ENCODE results near the gene FCER2. TPM values are rescaled to one million over a fixed set of nuclear protein-coding genes. Genes with fewer than 3 reads are reported as not detected.

FCER2 gene
- total RNA-seq, 1 experiment from 2014 or later, result not detected

DNA sequence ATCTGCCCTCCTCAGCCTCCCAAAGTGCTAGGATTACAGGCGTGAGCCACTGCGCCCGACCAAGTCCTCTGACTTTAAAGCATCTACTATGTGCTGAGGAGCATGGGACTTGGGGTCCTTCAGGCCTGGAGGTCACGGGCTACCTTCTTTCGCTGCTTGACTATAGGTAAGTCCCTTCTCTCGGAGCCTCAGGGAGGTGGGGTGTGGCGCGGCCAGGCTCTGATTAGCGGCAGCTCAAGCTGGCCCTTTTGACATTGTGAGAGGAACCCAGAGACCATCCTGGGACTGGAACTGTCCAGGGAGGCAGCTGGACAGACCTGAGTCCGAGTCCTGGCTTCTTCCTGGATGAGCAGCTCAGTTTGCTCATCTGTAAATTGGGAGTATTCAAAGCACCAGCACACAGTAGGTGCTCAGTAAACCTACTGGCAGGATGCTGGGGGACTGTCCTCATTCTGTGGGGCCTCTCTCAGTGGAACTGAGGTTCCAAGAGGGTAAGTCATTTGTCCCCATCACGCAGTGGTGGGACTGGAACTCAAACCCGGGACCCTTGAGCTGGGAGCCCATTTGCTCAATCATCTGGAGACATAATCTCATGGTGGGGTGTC is 780 bp downstream of the FCER2 start:
- no peak for DNase-seq (ENCODE audit: low read depth)

DNA sequence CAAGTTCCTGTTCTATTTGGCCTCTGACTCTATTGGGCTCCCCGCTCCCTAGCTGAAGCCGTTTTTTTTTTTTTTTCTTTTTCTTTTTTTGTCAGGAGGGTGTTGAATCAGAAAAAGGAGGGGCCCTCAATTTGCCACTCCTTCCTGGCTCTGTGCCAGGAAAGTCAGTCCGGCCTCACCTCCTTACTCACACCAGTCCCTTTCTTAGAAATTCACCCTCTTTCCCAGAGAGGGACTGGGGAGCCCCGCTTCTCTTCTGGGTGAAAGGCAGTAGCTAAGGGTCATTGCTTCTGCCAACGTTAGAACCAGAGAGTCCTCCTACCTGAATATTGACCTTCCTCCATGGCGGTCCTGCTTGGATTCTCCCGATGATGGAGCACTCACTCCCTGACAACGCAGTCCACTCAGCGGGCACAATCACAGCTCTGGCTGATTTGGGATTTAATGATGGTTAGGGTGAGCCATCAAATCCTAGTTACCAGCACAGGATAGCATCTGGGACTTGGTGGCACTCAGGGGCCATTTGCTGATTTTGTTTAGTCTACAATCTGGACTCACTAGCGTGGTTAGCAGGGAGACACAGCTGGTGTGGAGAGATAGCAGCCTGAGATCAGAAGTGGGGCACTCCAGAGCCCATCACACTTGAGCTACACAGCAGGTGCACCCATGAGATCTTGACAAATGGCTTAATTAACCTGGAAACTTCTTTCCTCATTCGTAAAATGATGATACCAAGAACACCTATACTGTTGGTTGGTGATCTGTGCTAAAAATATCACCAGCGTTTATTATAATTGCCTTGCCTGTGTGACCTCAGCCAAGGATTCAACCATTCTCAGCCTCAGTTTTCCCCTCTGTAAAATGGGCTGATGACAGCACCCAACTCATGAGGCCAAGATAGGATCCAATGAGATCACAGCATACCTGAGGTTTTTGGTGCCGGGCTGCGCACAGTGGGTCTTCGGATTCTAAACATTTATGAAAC is 2.2 kb downstream of the FCER2 start:
- peak; percentile 43 for DNase-seq (ENCODE audit: low read depth)

DNA sequence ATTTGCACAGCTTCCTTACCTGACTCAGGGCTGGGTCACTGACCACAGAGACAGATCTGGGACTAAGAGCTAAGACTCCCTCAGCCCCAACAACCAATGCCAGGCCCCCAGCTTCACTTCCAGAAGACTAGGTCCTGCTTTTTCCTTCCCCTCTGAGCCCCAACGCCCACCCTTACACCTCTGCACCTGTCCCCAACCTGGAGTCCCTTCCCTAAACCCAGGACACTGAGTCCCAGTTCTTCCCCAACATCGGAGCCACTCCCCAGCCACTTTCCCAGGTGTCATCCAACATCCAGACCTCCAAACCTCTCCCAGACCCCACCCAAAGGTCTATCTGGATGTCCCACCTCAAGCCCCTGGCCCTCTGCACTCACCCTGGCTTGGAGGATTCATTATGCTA is 2.9 kb downstream of the FCER2 start:
- DNase-seq (ENCODE audit: low read depth), result no peak

DNA sequence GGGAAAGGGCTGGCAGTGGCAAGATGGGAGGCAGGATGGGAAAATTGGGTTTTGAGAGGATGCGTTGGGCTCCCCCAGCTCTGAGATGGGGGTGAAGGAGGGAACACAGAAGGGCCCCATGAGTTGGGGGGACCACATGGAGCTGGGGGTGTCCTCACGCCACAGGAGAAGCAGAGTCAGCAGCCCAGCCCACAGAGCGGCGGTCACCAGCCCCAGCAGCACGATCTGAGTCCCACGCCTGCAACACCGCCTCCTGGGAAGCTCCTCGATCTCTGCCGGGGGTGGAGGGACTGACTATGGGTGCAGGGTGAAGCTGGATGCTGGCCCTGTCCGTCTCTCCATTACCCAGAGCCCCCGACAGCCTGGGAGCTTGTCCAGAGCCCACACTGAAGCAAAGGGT is 3.3 kb downstream of the FCER2 start:
- DNase-seq (ENCODE audit: low read depth), result no peak

DNA sequence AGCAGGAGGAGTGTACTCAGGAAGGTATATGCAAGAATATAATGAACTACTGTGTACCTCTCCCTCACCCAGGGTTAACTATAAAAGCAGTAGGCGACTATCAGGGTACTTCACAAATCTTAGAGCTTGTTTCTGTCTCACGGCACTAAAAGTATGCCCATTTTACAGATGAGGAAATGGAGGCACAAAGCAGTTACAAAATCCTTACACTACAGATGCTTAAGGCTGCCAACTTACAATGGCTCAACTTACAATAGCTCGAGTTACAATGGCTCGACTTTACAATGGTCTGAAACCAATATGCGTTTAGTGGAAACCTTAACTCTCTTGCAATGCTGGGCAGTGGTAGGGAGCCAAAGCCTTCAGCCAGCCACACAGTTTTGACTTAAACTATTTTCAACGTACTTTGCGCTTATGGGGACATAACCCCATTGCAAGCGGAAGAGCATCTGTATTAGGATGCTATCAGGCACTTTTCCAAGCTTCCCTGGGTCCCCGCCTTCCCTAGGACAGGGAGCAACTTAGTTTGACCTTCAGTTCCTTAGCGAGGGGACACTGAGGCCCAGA is 4.1 kb downstream of the FCER2 start:
- no peak for DNase-seq (ENCODE audit: low read depth)

DNA sequence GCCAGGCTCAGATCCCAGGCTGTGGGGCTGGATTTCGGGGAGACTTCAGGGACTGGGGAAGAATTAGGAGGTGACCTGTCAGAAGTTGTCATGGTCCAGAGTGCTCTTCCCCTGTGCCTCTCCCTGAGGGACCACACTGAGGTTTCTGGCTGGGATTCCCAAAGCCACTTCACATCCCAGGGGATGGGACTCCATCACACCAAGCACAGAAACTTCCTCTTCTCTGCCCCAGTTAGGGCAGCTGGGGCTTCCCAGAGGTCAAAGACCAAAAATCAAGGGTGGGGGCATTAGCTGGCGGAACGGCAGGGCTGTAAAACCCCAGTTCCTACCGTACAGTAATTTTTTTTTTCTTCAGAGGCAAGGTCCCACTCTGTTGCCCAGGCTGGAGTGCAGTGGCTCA is 7.4 kb downstream of the FCER2 start:
- no peak for DNase-seq (ENCODE audit: low read depth)

GRCh38 chr19:7692417-7693088 is 9.4 kb downstream of the FCER2 start:
- DNase-seq (ENCODE audit: low read depth), result no peak

GRCh38 chr19:7691497-7691896 is 10.4 kb downstream of the FCER2 start:
- DNase-seq (ENCODE audit: low read depth), result no peak

GRCh38 chr19:7690779-7691258 is 11.1 kb downstream of the FCER2 start:
- no peak for DNase-seq (ENCODE audit: low read depth)

DNA sequence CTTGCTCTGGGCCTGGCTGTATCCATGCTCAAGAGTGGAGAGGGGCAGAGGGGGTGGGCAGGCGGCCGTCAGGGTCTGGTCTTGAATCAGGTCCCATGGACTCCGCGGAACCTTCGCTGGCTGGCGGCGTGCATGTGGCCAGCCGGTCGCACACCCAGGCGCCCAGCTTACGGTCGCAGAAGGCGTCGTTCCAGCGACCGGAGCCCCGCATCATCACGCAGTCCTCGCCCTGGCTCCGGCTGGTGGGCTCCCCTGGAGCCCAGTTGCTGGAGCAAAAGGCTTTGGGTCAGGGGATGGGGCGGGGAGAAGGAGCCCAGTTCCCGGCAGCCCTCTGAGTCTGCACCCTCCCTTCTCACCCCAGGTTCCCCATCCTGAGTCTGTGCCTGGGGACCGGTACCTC is 12.8 kb downstream of the FCER2 start:
- no peak for DNase-seq (ENCODE audit: low read depth)

GRCh38 chr19:7687177-7687576 is 14.8 kb downstream of the FCER2 start:
- DNase-seq (ENCODE audit: low read depth), result no peak

DNA sequence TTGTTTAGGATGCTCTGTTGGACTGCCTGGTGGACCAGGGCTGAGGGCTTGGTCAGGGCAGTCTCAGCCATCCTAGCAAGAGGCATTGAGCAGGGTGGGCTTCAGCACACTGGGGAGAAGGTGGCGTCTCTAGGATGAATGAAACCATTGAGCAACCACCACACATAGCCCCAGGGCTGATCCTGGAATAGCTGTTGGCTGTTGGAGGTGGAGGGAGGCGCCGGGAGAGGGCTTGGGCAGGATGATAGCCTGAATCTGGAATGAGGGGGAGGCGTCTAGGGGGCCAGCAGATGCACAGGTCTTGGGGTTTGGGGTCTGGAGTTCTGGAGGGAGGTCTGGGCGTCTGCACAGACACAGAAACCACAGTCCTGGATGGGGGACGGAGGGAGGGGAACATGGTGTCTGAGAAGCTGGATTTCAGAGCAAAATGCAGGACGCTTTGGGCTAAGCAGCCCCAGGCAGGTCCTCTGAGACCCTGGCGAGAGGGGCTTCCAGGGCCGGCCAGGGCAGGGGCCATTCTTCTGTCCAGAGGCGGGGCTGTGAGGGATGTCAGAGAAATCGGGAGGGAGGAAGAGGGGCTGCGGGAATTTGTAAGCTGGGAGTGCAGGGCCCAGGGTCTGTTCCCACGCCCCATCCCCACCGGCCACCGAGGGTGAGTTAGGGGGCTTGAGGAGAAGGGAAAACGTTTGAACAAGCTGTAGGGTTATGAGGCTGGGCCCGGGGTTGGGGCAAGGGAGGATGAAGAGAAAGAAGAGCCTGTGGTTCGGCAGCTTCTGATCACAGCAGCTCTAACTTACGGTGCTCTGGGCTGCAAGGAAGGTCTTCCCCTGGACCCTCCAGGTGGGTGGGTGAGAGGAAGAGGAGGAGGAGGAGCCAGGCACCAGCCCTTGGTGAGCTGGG is 16.1 kb downstream of the FCER2 start:
- no peak for DNase-seq (ENCODE audit: low read depth)

DNA sequence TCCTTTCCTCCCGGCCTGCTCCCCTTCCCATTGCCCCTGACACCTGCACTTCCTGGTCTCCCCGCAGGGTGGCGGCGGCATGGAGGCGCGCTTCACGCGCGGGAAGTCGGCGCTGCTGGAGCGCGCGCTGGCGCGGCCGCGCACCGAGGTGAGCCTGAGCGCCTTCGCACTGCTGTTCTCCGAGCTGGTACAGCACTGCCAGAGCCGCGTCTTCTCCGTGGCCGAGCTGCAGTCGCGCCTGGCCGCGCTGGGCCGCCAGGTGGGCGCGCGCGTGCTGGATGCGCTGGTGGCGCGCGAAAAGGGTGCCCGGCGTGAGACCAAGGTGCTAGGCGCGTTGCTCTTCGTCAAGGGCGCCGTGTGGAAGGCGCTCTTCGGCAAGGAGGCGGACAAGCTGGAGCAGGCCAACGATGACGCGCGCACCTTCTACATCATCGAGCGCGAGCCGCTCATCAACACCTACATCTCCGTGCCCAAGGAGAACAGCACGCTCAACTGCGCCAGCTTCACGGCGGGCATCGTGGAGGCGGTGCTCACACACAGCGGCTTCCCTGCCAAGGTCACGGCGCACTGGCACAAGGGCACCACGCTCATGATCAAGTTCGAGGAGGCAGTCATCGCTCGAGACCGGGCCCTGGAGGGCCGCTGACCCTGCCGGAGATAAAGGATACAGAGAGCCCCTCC is 19.6 kb downstream of the FCER2 start:
- no peak for DNase-seq (ENCODE audit: low read depth)

DNA sequence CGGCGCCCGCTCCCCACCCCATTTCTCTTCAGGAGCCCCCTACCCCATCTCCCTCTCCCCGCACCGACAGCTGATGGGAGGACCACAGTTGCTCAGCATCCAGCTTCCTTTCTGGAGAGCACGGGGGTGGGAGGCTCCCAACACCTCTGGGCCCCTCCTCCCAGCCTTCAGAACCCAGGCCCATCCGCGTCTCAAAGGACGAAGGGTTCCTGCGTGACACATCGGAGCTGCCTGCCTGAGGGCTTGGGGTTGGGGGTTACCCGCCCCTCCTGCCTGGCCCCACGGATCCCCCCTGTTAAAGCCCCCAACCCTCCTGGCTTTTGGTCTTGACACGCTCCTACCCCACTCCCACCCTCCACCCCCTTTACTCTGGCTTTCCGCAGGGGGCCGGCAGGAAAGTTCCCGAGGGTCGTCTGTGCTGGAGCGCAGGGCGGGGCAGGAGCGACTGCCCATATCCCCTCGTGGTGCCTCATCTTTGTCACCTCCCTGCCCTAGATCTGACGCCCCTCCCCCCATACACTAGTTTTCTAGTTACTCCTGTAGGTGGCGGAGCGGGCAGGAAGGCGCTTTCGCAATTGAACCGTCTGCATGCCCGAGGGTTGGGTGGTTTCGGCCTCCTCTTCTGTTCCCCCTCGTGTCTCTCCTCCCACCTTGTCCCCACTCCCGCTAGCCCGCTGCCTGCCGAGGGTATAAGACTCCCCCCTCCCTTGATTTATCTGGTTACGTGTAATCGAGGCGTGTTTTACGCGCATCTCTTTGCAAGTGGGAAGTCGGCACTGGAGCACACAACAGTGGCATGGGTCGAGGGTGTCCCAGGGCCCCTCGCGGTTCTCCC is 20.4 kb downstream of the FCER2 start:
- DNase-seq (ENCODE audit: low read depth), result peak; percentile 56

DNA sequence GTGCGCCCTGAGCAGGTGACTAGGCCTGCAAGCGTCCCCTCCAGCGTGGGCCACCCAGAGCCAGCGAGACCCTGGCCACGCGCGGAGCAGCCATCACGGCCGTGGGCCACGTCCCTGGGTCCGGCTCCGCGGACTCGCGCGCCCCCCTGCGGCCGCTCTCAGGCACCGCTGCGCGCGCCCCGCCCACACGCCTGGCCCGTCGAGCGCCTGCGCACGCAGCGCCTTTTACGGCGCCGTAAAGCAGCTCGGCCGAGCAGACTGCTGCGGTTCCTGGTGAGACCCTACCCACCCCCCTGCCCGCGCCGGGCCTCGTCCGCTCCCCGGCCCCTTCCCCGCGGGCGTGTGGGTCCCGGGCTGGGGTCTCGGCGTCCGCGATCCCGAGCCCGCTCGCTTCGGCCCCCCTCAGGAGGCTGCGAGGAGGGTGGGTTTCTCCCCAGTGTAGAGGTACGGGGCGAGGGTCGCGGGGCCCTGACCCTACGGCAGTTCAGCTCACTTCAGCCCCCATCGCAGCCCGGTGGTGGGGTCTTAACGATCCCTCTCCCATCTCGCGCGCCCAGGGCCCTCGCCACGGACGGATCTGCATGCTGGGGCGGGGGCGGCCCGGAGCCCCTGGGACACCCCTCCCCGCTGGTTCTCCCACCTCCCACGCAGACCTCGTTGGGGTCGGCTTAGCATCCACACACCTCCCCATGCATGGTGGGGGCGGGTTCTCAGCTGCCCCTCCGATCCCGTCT is 21.2 kb downstream of the FCER2 start, which contains the start of gene TRAPPC5:
TRAPPC5 (plus strand) TSS at position 228 of the 734 bp plus-strand sequence. CDS start 1,421 bp downstream, outside the sequence.
- DNase-seq (ENCODE audit: low read depth), result peak; percentile 87

- DNase-seq (ENCODE audit: low read depth), result no peak
Measured at GRCh38 chr19:7679771-7680605, 21.9 kb downstream of the FCER2 start.

- no peak for DNase-seq (ENCODE audit: low read depth)
Measured at GRCh38 chr19:7678971-7679751, 22.8 kb downstream of the FCER2 start.

Data from Daoy (cell line).